Inflammatory macrophage treated with lipopolysaccharide for 4 hours (primary cell): ENCODE measurements around the gene SCO2.
A peak's percentile ranks its signal among the peaks of the same experiment; 100 is the strongest.

Experiments used
- DNase-seq: peaks from one replicate; pipeline ENCODE4 v3.0.0-alpha.2; 2020

The SCO2 gene

GRCh38 chr22:50473855-50474671 lies 51.3 kb downstream of the SCO2 start:
- peak; percentile 52 for DNase-seq
